K562 (cell line): ENCODE measurements around the gene ZNF556.

ENCODE experiments used
- EZH2 ChIP-seq: IDR thresholded peaks from 2 replicates; pipeline ENCODE4 v1.6.1; 2012; ENCODE audit warnings: low read depth, mild to moderate bottlenecking, inconsistent platforms, low read length, borderline replicate concordance
- GATAD2B ChIP-seq: fragments of 450-650 bp; IDR thresholded peaks from 2 replicates; pipeline ENCODE4 v1.6.1; 2017; ENCODE audit warnings: mild to moderate bottlenecking, borderline replicate concordance
- NCOA2 ChIP-seq, 2 experiments: fragments of 450-650 bp; IDR thresholded peaks; 2 replicates each; pipeline ENCODE4 v1.6.1; 2018; ENCODE audit warnings: mild to moderate bottlenecking in 2 of 2, moderate library complexity in 1 of 2; ENCODE audit not compliant: partially characterized antibody in 2 of 2
- NFIC ChIP-seq: fragments of 450-650 bp; IDR thresholded peaks from 2 replicates; pipeline ENCODE4 v1.6.1; 2017; ENCODE audit warnings: mild to moderate bottlenecking, inconsistent platforms
- NR2C2 ChIP-seq, 2 experiments: fragments of 200-800 bp in 1 of 2; sonication (Bioruptor generic) in 1 of 2; sonication (generic) in 1 of 2; formaldehyde crosslinking in 1 of 2; IDR thresholded peaks; 2 replicates each; pipeline versions ENCODE4 v1.6.1 to v1.8.0; 2016 to 2022; ENCODE audit warnings: mild to moderate bottlenecking in 1 of 2, missing compliant biosample characterization in 1 of 2, missing genetic modification characterization in 1 of 2, missing genetic modification reagents in 1 of 2
- POLR2AphosphoS5 ChIP-seq: IDR thresholded peaks from 2 replicates; pipeline ENCODE4 v1.6.1; 2011; ENCODE audit warnings: mild to moderate bottlenecking, low read depth, low read length, moderate library complexity; ENCODE audit not compliant: control insufficient read depth, insufficient read depth
- RAD21 ChIP-seq, 2 experiments: fragments of 250-450 bp in 1 of 2; fragments of 450-650 bp in 1 of 2; sonication (Bioruptor Pico) in 1 of 2; formaldehyde crosslinking in 1 of 2; IDR thresholded peaks in 1 of 2; conservative IDR thresholded peaks in 1 of 2; 2 replicates each; pipeline versions ENCODE4 v1.4.0 to v1.8.0; 2020 to 2022; ENCODE audit warnings: mild to moderate bottlenecking in 2 of 2, moderate library complexity in 1 of 2
- RBBP5 ChIP-seq: fragments of 200-600 bp; sonication (generic); IDR thresholded peaks from 2 replicates; pipeline ENCODE4 v1.6.1; 2012; ENCODE audit warnings: borderline replicate concordance, mild to moderate bottlenecking, low read length, control low read depth, inconsistent platforms; ENCODE audit not compliant: insufficient read depth, poor library complexity, severe bottlenecking
- RHOXF2B ChIP-seq: fragments of 250-450 bp; sonication (Bioruptor Pico); conservative IDR thresholded peaks from 2 replicates; pipeline ENCODE4 v1.5.1; 2021
- XRCC3 ChIP-seq: fragments of 450-650 bp; IDR thresholded peaks from 2 replicates; pipeline ENCODE4 v1.6.1; 2017; ENCODE audit warnings: mild to moderate bottlenecking, moderate library complexity
- TF ChIP-seq, protein P1 (sequence below), 3 experiments: IDR thresholded peaks in 2 of 3; conservative IDR thresholded peaks in 1 of 3; 2 replicates each; pipeline ENCODE4 v1.5.1; 2011 to 2012; ENCODE audit warnings: low read length in 3 of 3, mild to moderate bottlenecking in 3 of 3, control low read depth in 2 of 3, improper control_type of control experiment in 1 of 3, inconsistent platforms in 1 of 3, low read depth in 1 of 3, mixed read lengths in 1 of 3, moderate library complexity in 1 of 3; ENCODE audit not compliant: insufficient read depth in 2 of 3
- TF ChIP-seq, protein P2 (sequence below): fragments of 450-650 bp; IDR thresholded peaks from 2 replicates; pipeline ENCODE4 v1.6.1; 2016; ENCODE audit warnings: borderline replicate concordance

DNA sequence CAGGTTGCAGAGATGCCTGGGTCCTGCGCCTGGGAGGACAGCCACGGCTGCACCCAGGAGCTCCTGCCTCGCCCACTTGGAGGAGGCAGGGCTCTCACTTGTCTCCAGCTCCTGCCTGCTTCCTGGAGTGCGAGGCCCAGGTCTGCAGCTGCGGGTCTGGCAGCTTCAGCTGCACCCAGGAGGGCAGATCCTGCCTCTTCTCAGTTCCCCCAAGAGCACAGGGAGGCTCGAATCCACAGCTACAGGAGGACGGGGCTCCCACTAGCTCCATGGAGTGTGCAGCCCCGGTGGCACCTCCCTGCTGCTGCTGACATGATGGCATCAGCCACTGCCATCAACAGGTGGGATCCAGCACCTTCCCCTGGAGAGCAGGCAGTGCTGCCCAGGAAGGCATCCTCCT is 43.0 kb upstream of the ZNF556 start:
- TF ChIP-seq GATAD2B = no peak
- no peak for TF ChIP-seq NCOA2 (IDR thresholded peaks at IDR 0.05; ENCODE audit: partially characterized antibody in 2 of 2)
- no peak for TF ChIP-seq EZH2
- TF ChIP-seq, protein P1, sequence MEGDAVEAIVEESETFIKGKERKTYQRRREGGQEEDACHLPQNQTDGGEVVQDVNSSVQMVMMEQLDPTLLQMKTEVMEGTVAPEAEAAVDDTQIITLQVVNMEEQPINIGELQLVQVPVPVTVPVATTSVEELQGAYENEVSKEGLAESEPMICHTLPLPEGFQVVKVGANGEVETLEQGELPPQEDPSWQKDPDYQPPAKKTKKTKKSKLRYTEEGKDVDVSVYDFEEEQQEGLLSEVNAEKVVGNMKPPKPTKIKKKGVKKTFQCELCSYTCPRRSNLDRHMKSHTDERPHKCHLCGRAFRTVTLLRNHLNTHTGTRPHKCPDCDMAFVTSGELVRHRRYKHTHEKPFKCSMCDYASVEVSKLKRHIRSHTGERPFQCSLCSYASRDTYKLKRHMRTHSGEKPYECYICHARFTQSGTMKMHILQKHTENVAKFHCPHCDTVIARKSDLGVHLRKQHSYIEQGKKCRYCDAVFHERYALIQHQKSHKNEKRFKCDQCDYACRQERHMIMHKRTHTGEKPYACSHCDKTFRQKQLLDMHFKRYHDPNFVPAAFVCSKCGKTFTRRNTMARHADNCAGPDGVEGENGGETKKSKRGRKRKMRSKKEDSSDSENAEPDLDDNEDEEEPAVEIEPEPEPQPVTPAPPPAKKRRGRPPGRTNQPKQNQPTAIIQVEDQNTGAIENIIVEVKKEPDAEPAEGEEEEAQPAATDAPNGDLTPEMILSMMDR (IDR thresholded peaks at IDR 0.05 in 2 of 3, conservative IDR thresholded peaks at IDR 0.05 in 1 of 3; ENCODE audit: insufficient read depth in 2 of 3, low read depth in 1 of 3, low read length in 3 of 3) = no peak
- TF ChIP-seq RBBP5 = no peak
- no peak for TF ChIP-seq XRCC3
- TF ChIP-seq, protein P2, sequence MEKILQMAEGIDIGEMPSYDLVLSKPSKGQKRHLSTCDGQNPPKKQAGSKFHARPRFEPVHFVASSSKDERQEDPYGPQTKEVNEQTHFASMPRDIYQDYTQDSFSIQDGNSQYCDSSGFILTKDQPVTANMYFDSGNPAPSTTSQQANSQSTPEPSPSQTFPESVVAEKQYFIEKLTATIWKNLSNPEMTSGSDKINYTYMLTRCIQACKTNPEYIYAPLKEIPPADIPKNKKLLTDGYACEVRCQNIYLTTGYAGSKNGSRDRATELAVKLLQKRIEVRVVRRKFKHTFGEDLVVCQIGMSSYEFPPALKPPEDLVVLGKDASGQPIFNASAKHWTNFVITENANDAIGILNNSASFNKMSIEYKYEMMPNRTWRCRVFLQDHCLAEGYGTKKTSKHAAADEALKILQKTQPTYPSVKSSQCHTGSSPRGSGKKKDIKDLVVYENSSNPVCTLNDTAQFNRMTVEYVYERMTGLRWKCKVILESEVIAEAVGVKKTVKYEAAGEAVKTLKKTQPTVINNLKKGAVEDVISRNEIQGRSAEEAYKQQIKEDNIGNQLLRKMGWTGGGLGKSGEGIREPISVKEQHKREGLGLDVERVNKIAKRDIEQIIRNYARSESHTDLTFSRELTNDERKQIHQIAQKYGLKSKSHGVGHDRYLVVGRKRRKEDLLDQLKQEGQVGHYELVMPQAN = no peak
- TF ChIP-seq RHOXF2B (CRISPR knock-in tag) = no peak
- no peak for TF ChIP-seq POLR2AphosphoS5
- no peak for TF ChIP-seq NFIC
- TF ChIP-seq NR2C2 (CRISPR knock-in tag; IDR thresholded peaks at IDR 0.05) = no peak
- TF ChIP-seq NR2C2 (tag; IDR thresholded peaks at IDR 0.05) = no peak
- TF ChIP-seq RAD21 (CRISPR knock-in tag; conservative IDR thresholded peaks at IDR 0.05 in 1 of 2, IDR thresholded peaks at IDR 0.05 in 1 of 2) = no peak
